Ishikawa (cell line): ENCODE results near the gene CUEDC1.

Experiments used
- CEBPB ChIP-seq: IDR thresholded peaks from 2 replicates; pipeline ENCODE4 v1.6.1; 2012
- EP300 ChIP-seq: IDR thresholded peaks from 2 replicates; pipeline ENCODE4 v1.6.1; 2012; ENCODE audit warnings: borderline replicate concordance
- MAX ChIP-seq: IDR thresholded peaks from 2 replicates; pipeline ENCODE4 v1.6.1; 2012
- RAD21 ChIP-seq: IDR thresholded peaks from 2 replicates; pipeline ENCODE4 v1.6.1; 2012; ENCODE audit warnings: low read depth
- REST ChIP-seq: IDR thresholded peaks from 2 replicates; pipeline ENCODE4 v1.6.1; 2012; ENCODE audit warnings: low read depth, mild to moderate bottlenecking
- TAF1 ChIP-seq: IDR thresholded peaks from 2 replicates; pipeline ENCODE4 v1.6.1; 2012; ENCODE audit warnings: low read depth, mild to moderate bottlenecking
- TEAD4 ChIP-seq: IDR thresholded peaks from 2 replicates; pipeline ENCODE4 v1.6.1; 2012
- USF1 ChIP-seq: IDR thresholded peaks from 2 replicates; pipeline ENCODE4 v1.6.1; 2012
- YY1 ChIP-seq: IDR thresholded peaks from 2 replicates; pipeline ENCODE4 v1.6.1; 2012; ENCODE audit warnings: low read depth

GRCh38 chr17:57966875-57967274 lies 11.7 kb upstream of the CUEDC1 start:
- TF ChIP-seq EP300 = no peak
- TF ChIP-seq MAX = no peak
- TF ChIP-seq USF1 = no peak
- no peak for TF ChIP-seq REST
- no peak for TF ChIP-seq CEBPB
- TF ChIP-seq TEAD4 = no peak
- TF ChIP-seq YY1 = no peak
- peak; percentile 21; the same call in 1 of the 2 replicates for TF ChIP-seq RAD21
- no peak for TF ChIP-seq TAF1
